SK-N-SH treated with all-trans-retinoic acid at 6 μM for 48 hours (cell line): ENCODE measurements around the gene MYO16.

Source experiments
- BACH2 ChIP-seq: fragments of 250-450 bp; sonication (Bioruptor Pico); IDR thresholded peaks from 2 replicates; pipeline ENCODE4 v1.9.0; 2021; ENCODE audit warnings: mild to moderate bottlenecking, borderline replicate concordance
- PATZ1 ChIP-seq: fragments of 250-450 bp; sonication (Bioruptor Pico); IDR thresholded peaks from 2 replicates; pipeline ENCODE4 v1.8.0; 2020; ENCODE audit warnings: mild to moderate bottlenecking, moderate library complexity, borderline replicate concordance
- POU6F1 ChIP-seq: fragments of 250-450 bp; sonication (Bioruptor Pico); IDR thresholded peaks from 2 replicates; pipeline ENCODE4 v1.8.0; 2021; ENCODE audit warnings: low read depth, mild to moderate bottlenecking, moderate library complexity, borderline replicate concordance
- PPARA ChIP-seq: fragments of 250-450 bp; sonication (Bioruptor Pico); IDR thresholded peaks from 2 replicates; pipeline ENCODE4 v1.5.0; 2020; ENCODE audit warnings: mild to moderate bottlenecking, borderline replicate concordance
- TOX ChIP-seq: fragments of 250-450 bp; sonication (Bioruptor Pico); IDR thresholded peaks from 2 replicates; pipeline ENCODE4 v1.8.0; 2021; ENCODE audit warnings: mild to moderate bottlenecking, moderate library complexity, borderline replicate concordance
- ZFP30 ChIP-seq: fragments of 450-650 bp; formaldehyde crosslinking; IDR thresholded peaks from 2 replicates; pipeline ENCODE4 v1.5.0; 2022; ENCODE audit warnings: mild to moderate bottlenecking, moderate library complexity
- ZNF8 ChIP-seq: fragments of 450-650 bp; formaldehyde crosslinking; IDR thresholded peaks from 2 replicates; pipeline ENCODE4 v1.5.0; 2020; ENCODE audit warnings: mild to moderate bottlenecking, moderate library complexity

GRCh38 chr13:108786456-108787200 lies 157.2 kb downstream of the MYO16 start:
- TF ChIP-seq PATZ1 (CRISPR knock-in tag) (no peak), BACH2 (no peak), PPARA (CRISPR knock-in tag) (no peak), ZNF8 (CRISPR knock-in tag) (no peak), POU6F1 (CRISPR knock-in tag) (no peak), TOX (CRISPR knock-in tag) (no peak), ZFP30 (CRISPR knock-in tag) (no peak)
